Measurements from ENCODE around the gene PDE4C.

DNA sequence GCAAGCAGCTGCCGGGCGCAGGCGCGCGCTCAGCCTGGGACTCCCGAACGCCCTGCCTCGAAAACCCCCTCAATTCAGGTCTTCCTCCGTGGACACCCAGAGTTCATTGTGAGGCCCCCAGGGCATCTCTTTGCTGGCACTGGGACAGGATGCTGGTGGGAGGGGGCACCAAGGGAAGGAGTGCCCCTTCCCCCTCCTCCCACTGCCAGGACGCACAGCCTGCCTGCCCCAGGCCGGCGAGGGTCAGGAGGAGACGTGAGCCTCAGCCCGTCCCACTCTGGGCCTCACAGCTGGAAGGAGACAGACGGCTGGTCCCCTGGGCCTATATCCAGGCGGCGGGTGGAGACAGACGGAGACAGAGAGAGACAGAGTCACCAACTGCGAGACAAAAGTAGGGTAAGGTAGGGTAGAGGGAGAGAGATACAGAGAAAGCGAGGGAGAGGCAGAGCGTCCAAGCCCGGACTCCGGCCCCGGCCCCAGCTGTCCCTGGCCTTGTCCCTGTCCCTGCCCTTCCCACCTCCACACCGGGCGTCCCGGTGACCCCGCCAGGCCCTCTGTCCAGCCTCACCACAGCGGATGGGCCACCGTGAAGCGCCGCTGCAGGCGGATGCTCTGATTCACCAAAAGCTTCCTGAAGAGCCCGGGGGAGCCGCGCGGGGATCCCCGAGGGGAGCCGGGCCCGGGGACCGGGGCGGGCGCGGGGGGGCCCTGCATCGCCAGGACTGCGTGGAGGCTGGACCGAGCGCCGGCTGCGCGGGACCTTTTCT lies at the start of gene PDE4C:
- TF ChIP-seq, protein P1, sequence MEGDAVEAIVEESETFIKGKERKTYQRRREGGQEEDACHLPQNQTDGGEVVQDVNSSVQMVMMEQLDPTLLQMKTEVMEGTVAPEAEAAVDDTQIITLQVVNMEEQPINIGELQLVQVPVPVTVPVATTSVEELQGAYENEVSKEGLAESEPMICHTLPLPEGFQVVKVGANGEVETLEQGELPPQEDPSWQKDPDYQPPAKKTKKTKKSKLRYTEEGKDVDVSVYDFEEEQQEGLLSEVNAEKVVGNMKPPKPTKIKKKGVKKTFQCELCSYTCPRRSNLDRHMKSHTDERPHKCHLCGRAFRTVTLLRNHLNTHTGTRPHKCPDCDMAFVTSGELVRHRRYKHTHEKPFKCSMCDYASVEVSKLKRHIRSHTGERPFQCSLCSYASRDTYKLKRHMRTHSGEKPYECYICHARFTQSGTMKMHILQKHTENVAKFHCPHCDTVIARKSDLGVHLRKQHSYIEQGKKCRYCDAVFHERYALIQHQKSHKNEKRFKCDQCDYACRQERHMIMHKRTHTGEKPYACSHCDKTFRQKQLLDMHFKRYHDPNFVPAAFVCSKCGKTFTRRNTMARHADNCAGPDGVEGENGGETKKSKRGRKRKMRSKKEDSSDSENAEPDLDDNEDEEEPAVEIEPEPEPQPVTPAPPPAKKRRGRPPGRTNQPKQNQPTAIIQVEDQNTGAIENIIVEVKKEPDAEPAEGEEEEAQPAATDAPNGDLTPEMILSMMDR (tag by site-specific recombination; IDR thresholded peaks at IDR 0.05): no peak
- TF ChIP-seq ZNF341 (tag by site-specific recombination; IDR thresholded peaks at IDR 0.05; ENCODE audit: low read depth) (no peak), SETDB1 (IDR thresholded peaks at IDR 0.05; ENCODE audit: insufficient read length, low read length) (no peak), ZNF133 (tag by site-specific recombination; IDR thresholded peaks at IDR 0.05) (no peak)

All from HEK293 (cell line).